Measurements from ENCODE around the gene WFIKKN1. TPM values are rescaled to one million over a fixed set of nuclear protein-coding genes. Genes with fewer than 3 reads are reported as not detected.

WFIKKN1 gene
- total RNA-seq, 1 donor from 2014 or later, result 0.96 TPM

DNA sequence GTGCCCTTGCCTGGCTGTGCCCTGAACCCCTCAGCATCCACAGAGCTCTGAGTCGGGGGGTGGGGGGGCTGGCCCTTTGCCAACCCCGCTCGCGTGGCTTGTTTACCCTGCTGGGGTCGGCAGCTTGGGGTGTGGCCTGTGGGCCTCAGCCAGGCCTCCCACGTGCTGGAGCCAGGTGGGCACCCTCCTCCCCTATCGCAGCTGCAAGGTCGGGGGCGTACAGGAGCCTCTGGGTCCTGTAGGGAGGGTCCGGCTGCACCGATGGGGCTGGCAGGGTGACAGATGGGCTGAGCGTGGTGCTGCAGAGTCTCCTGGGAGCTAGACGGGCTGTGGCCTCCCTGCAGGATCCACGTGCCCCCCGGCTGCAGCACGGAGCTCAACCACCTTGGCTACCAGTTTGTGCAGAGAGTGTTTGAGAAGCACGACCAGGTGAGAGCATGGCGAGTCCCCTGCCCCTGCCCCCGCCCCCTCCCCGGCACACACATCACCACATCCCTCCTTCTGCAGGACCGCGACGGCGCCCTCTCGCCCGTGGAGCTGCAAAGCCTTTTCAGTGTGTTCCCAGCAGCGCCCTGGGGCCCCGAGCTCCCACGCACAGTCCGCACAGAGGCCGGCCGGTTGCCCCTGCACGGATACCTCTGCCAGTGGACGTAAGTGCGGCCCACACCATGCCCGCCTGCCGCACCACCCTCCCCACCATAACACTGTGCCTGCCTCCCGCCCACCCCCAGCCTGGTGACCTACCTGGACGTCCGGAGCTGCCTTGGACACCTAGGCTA, 40.8 kb downstream of the WFIKKN1 start:
- DNase-seq (ENCODE audit: low spot score) (no peak), ATAC-seq (no peak)

DNA sequence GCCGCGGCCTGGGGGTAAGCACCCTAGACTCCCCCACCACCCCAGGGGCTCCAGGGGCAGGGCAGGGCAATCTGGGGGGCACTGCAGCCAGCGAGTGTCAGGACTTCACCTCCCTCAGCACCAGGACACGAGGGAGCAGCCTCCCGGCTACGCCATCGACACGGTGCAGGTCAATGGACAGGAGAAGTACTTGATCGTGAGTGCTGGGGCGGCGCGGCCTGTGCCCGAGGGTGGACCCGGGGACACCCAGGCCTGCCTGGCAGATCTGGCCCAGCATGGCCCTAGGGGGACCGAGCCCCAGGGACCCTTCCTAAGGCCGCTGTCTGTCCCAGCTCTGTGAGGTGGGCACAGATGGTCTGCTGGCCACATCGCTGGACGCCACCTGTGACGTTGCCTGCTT, 41.6 kb downstream of the WFIKKN1 start:
- DNase-seq (ENCODE audit: low spot score) (no peak), ATAC-seq (no peak)

- DNase-seq (ENCODE audit: low spot score), result no peak
- no peak for ATAC-seq
Observed at GRCh38 chr16:672851-673250, 42.1 kb downstream of the WFIKKN1 start.

DNA sequence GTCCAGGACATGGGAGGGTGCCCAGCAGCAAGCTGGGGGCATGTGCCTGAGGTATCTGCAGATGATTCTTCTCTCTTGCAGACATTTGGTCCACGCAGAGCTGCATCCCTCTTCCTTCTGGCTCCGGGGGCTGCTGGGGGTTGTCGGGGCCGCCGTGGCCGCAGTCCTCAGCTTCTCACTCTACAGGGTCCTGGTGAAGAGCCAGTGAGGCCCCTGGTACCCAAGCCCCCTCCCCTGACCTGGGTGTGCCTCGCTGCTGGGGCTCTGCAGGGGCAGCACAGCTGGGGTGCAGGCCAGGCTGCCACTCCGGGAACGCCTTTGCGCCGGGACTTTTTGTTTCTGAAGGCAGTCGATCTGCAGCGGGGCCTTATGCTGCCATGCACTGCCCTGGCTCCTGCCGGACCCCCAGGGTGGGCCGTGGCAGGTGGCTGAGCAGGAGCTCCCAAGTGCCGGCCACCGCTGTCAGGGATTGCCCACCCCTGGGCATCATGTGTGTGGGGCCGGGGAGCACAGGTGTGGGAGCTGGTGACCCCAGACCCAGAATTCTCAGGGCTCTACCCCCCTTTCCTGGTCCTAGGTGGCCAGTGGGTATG, 42.7 kb downstream of the WFIKKN1 start:
- no peak for DNase-seq (ENCODE audit: low spot score)
- ATAC-seq, result no peak

GRCh38 chr16:674214-674881, 43.6 kb downstream of the WFIKKN1 start:
- ATAC-seq (no peak), DNase-seq (ENCODE audit: low spot score) (no peak)

DNA sequence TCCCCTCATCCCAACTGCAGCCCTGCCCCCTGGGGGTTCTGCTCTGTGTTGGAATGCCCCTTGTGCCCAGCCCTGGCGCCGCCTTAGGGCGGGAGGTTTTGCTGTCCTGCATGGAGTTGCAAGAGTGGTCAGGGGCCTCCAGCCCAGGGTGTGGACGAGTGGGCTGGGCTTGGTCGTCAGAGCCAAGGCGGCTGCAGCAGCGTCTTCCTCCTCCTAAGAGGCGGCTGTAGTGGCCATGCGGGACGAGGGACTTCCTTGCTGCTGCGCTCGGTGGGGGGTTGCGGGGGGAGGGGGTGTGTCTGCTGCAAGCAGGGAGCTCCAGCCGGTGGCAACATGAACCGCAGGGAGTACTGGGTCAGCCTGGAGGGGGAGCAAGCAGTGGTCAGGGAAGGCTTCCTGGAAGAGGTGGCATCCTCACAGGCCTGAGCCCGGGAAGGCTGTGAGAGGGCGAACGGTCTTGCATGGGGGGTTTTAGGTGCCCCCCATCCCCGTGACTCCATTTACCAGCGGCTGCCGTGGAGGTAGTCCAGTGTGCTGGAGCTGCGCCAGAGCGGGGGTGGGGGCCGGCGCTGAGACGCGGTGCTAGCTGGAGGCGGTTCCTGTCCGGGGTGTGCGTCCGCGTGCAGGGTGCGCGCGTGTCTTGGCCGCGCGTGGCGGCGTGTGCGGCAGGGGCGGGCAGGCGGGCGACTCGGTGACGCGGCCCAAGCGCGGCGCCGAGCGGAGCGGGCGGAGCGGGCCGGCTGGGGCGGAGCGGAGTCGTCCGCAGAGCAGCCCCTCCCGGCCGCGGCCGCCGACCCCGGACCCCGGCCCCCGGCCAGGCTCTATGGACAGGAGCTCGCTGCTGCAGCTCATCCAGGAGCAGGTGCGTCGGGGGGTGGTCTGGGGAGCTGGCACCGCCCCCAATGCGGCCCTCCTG, 44.4 kb downstream of the WFIKKN1 start, which contains the start of gene RHBDL1:
Gene RHBDL1, plus strand, starts transcription at position 704 of the 916 bp plus-strand sequence. Its CDS starts 120 bp downstream, at position 824.
- DNase-seq (ENCODE audit: low spot score) (no peak), ATAC-seq (no peak)

GRCh38 chr16:675884-676564, 45.2 kb downstream of the WFIKKN1 start:
- DNase-seq (ENCODE audit: low spot score) (no peak), ATAC-seq (no peak)

GRCh38 chr16:676565-676902, 45.7 kb downstream of the WFIKKN1 start:
- ATAC-seq (no peak), DNase-seq (ENCODE audit: low spot score) (no peak)

DNA sequence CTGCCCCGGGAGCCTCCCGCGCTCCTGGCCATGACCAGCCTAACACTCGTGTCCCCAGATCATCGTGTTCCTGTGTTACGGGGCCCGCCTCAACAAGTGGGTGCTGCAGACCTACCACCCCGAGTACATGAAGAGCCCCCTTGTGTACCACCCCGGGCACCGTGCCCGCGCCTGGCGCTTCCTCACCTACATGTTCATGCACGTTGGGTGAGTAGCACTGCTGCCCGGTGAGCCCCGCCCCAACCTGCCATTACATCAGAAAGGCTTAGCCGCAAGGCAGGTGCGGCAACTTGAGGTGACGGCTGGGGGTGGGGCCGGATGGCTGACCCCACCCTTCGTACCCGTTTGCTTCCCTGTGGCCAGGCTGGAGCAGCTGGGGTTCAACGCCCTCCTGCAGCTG, 46.1 kb downstream of the WFIKKN1 start:
- no peak for DNase-seq (ENCODE audit: low spot score)
- no peak for ATAC-seq

- DNase-seq (ENCODE audit: low spot score), result no peak
- no peak for ATAC-seq
Observed at GRCh38 chr16:677316-678190, 46.8 kb downstream of the WFIKKN1 start.

GRCh38 chr16:678209-678857, 47.5 kb downstream of the WFIKKN1 start:
- no peak for DNase-seq (ENCODE audit: low spot score)
- peak; percentile 2 for ATAC-seq

- DNase-seq (ENCODE audit: low spot score), result peak; percentile 84
- peak; percentile 39 for ATAC-seq
Observed at GRCh38 chr16:678858-679813, 48.4 kb downstream of the WFIKKN1 start.

DNA sequence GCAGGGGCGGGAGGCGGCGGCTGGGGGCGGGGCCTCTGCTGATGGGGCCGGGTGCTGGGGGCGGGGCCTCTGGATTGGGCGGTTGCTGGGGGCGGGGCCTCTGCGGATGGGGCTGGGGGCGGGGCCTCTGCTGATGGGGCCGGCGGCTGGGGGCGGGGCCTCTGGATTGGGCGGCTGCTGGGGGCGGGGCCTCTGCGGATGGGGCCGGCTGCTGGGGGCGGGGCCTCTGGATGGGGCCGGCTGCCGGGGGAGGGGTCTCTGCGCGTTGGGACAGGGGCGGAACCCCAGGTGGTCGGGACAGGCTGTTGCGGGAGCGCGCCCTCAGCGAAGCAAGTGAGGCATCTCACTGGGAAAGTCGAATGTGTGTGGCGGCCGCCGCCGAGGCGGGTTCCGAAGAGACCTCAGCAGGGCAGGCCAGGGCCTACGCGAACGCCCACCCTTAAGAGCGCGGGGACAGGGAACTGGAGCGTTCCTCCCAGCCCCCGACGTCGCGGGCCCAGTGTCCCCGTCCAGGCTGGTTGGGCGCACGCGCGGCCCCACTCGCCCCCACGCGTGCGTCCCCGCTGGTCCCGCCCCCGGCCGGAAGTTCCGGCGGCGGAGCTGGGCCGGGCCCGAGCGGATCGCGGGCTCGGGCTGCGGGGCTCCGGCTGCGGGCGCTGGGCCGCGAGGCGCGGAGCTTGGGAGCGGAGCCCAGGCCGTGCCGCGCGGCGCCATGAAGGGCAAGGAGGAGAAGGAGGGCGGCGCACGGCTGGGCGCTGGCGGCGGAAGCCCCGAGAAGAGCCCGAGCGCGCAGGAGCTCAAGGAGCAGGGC, 49.2 kb downstream of the WFIKKN1 start, which contains the start of gene STUB1:
Gene STUB1, plus strand, starts transcription at position 597 of the 811 bp plus-strand sequence. Its CDS starts 116 bp downstream, at position 713.
- ATAC-seq (peak; percentile 73), DNase-seq (ENCODE audit: low spot score) (peak; percentile 92)

DNA sequence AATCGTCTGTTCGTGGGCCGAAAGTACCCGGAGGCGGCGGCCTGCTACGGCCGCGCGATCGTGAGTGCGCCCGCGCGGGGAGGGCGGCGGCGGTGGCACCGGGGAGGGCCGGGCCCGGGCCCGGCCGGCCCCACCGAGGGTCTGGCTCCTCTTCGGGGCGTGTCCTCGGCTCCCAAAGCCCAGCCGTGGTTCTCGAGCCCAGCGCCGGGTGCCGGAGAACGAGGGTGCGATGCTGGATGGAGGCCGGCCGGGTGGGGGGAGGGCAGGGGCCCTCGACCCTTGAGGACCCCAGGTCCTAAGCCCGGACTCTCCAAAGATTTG, 49.8 kb downstream of the WFIKKN1 start:
- no peak for ATAC-seq
- DNase-seq (ENCODE audit: low spot score), result no peak

- DNase-seq (ENCODE audit: low spot score), result peak; percentile 73
- ATAC-seq, result no peak
Observed at GRCh38 chr16:680967-681745, 50.4 kb downstream of the WFIKKN1 start.

DNA sequence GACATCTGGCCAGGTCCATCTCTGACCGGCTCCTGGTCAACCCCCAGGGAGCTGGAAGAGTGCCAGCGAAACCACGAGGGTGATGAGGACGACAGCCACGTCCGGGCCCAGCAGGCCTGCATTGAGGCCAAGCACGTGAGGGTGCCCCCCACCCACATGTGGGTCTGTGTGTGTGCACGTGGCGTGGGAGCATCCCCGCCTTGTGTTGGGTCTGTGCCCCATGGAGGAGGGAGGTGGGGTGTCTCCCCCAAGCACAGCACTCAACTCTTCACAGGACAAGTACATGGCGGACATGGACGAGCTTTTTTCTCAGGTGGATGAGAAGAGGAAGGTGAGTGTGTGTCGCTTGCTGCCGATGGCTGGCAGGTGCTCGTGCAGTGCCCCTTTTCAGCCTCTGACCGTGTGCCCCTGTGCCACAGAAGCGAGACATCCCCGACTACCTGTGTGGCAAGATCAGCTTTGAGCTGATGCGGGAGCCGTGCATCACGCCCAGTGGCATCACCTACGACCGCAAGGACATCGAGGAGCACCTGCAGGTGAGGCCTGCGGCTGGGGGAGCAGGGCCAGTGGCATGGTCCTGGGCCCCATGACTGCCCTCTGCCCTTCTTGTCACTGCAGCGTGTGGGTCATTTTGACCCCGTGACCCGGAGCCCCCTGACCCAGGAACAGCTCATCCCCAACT, 51.1 kb downstream of the WFIKKN1 start:
- DNase-seq (ENCODE audit: low spot score) (no peak), ATAC-seq (no peak)

Measured in left lobe of liver (tissue), 2 donors.